Prostate gland (tissue), 2 donors: ENCODE data around the gene LRRC59.

Experiments
- CTCF ChIP-seq, 4 experiments: fragments of 200-600 bp in 2 of 4; fragments of 450-650 bp in 2 of 4; sonication (generic) in 2 of 4; IDR thresholded peaks; 1 replicate in 3 of 4; 2 replicates in 1 of 4; pipeline ENCODE4 v1.5.1; 2016 to 2019; ENCODE audit warnings: antibody characterized with exemption in 4 of 4, mild to moderate bottlenecking in 2 of 4, moderate library complexity in 2 of 4
- POLR2A ChIP-seq: fragments of 450-650 bp; IDR thresholded peaks from one replicate; pipeline ENCODE4 v1.6.1; 2016; ENCODE audit warnings: antibody characterized with exemption, mild to moderate bottlenecking
- POLR2AphosphoS5 ChIP-seq: sonication (generic); formaldehyde crosslinking; IDR thresholded peaks from one replicate; pipeline ENCODE4 v1.6.1; 2017; ENCODE audit warnings: antibody characterized with exemption

- TF ChIP-seq CTCF (IDR thresholded peaks at IDR 0.05): no peak
- no peak for TF ChIP-seq POLR2AphosphoS5
- TF ChIP-seq POLR2A: no peak
Observed at GRCh38 chr17:50381260-50381815, 16.0 kb downstream of the LRRC59 start.
